ENCODE results near the gene HMGB1. TPM values are rescaled to one million over a fixed set of nuclear protein-coding genes. Genes with fewer than 3 reads are reported as not detected.

HMGB1 gene
- total RNA-seq, 1 donor from 2014 or later = 476 TPM

DNA sequence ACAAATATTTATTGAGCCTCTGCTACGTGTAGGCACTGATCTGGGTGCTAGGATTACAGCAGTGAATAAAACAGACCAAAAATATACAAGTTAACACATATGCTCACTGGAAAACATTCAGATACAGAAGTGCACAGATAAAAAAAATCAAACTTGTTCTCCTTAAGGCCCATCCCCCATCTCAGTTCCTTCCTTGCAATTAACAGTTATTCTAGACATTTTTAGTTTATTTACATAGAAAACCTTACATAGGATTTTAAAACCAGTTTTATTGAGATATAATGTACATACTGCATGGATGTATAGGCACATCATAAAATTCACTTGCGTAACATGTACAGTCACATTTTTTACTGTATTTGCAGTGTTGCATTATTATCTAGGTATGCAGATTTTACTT, 36.5 kb upstream of the HMGB1 start:
- H3K4me3 Mint-ChIP-seq = no peak overlapping the region
- H3K9me3 Mint-ChIP-seq = no peaks in the 10 kb centered on the region
- no peaks in the 10 kb centered on the region for H3K27me3 Mint-ChIP-seq (ENCODE audit: low read depth)
- H3K27ac Mint-ChIP-seq = no peak overlapping the region
- no peak for DNase-seq (ENCODE audit: low spot score in 2 of 2, unreplicated experiment in 2 of 2)
- TF ChIP-seq, protein P1, sequence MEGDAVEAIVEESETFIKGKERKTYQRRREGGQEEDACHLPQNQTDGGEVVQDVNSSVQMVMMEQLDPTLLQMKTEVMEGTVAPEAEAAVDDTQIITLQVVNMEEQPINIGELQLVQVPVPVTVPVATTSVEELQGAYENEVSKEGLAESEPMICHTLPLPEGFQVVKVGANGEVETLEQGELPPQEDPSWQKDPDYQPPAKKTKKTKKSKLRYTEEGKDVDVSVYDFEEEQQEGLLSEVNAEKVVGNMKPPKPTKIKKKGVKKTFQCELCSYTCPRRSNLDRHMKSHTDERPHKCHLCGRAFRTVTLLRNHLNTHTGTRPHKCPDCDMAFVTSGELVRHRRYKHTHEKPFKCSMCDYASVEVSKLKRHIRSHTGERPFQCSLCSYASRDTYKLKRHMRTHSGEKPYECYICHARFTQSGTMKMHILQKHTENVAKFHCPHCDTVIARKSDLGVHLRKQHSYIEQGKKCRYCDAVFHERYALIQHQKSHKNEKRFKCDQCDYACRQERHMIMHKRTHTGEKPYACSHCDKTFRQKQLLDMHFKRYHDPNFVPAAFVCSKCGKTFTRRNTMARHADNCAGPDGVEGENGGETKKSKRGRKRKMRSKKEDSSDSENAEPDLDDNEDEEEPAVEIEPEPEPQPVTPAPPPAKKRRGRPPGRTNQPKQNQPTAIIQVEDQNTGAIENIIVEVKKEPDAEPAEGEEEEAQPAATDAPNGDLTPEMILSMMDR (IDR thresholded peaks at IDR 0.05; ENCODE audit: unreplicated experiment) = no peak
- H3K36me3 Mint-ChIP-seq = no peaks in the 10 kb centered on the region
- peaks cover 9% of the 10 kb centered on the region for H3K4me1 Mint-ChIP-seq

DNA sequence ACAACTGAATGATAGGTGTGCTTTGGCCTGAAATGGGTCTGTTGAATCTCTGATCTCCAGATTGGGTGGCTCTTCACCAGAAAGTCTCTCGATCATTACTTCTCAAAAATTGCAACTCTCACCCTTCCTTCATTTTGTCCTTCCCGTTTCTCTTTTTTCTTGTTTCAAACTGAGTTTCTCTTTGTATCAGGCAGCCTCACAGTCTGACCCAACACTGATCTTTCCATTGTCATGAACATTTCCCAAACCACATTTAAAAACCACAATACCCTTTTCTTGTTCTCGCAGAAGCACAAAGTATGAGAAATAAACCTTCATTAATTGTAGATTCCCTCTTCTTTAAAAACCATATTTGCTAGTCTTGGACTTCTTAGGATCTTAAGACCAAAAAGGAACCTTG, 33.6 kb upstream of the HMGB1 start:
- no peak for DNase-seq (ENCODE audit: low spot score in 2 of 2, unreplicated experiment in 2 of 2)
- no peak overlapping the region for H3K27ac Mint-ChIP-seq
- H3K27me3 Mint-ChIP-seq (ENCODE audit: low read depth) = no peaks in the 10 kb centered on the region
- TF ChIP-seq, protein P1 (IDR thresholded peaks at IDR 0.05; ENCODE audit: unreplicated experiment) = no peak
- peaks cover 5% of the 10 kb centered on the region for H3K4me1 Mint-ChIP-seq
- H3K9me3 Mint-ChIP-seq = no peaks in the 10 kb centered on the region
- H3K4me3 Mint-ChIP-seq = no peak overlapping the region
- no peaks in the 10 kb centered on the region for H3K36me3 Mint-ChIP-seq

DNA sequence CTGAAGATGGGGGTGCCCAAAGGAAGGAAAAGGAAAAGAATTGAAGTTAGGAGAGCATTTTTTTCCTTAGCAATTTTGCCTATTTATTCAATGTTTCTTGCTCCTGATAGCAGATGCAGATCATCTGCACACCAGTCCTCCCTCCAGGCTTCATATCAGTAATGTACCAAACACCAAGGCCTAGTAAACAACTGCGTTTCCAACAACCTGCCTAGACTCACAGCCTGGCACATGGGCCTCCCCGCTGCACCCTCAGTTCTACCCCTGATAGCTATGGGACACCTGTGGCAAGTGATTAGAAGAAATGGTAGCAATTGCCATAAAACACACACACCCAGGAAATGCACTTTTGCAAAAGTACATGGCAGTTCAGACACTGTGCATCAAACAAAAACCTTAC, 30.4 kb upstream of the HMGB1 start:
- H3K4me1 Mint-ChIP-seq = no peaks in the 10 kb centered on the region
- H3K27me3 Mint-ChIP-seq (ENCODE audit: low read depth) = no peaks in the 10 kb centered on the region
- TF ChIP-seq, protein P1 (IDR thresholded peaks at IDR 0.05; ENCODE audit: unreplicated experiment) = no peak
- H3K27ac Mint-ChIP-seq = no peak overlapping the region
- H3K9me3 Mint-ChIP-seq = no peaks in the 10 kb centered on the region
- no peak overlapping the region for H3K4me3 Mint-ChIP-seq
- no peak for DNase-seq (ENCODE audit: low spot score in 2 of 2, unreplicated experiment in 2 of 2)
- H3K36me3 Mint-ChIP-seq = no peaks in the 10 kb centered on the region

DNA sequence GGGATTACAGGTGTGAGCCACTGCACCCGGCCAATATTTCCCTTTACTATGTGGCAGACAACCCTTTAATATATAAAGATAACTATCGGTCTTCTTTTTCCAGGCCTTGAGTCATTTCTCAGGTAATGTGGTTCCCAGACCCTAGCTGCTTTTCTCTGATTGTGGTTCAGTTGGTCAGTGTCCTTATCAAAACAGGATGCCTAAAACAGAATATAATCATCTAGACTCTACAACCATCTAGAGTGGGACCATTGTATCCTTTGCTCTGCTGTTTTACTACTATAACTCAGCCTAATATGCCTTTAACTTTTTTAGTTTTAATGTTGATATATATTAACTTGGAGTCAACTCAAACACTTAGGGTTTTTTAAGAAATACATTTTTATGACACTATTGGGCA, 30.0 kb upstream of the HMGB1 start:
- Mint-ChIP-seq H3K36me3 (peaks cover under 1% of the 10 kb centered on the region), H3K4me3 (no peak overlapping the region), H3K27ac (no peak overlapping the region), H3K27me3 (ENCODE audit: low read depth) (no peaks in the 10 kb centered on the region), H3K9me3 (no peaks in the 10 kb centered on the region), H3K4me1 (no peaks in the 10 kb centered on the region)
- no peak for DNase-seq (ENCODE audit: low spot score in 2 of 2, unreplicated experiment in 2 of 2)
- TF ChIP-seq, protein P1 (IDR thresholded peaks at IDR 0.05; ENCODE audit: unreplicated experiment) = no peak

DNA sequence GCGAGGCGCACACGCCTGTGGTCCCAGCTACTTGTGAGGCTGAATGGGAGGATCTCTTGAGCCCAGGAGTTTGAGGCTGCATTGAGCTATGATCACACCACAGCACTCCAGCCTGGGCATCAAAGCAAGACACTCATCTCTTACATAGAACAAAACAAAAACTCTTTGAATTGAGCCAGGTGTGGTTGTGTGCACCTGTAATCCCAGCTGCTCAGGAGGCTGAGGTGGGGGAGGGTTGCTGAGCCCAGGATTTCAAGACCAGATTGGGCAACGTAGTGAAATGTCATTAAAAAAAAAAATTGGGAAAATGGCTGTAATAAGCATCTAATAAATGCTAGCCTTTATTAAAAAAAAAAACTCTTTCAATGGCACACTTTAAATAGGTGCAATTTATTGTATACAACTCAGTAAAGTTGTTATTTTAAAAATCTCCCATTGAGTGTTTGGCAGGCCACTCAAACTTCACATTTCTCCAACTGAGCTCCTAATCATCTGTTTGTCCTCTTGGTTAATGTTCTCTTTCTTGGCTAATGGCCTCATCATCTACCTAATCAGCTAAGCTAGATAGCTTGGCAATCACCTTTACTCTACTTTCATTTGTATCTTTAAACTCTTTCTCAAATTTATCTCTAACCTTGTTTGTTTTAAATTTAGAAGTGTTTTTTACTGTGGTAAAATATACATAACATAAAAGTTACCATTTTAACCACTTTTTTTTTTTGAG, 28.1 kb upstream of the HMGB1 start:
- no peaks in the 10 kb centered on the region for H3K9me3 Mint-ChIP-seq
- H3K27me3 Mint-ChIP-seq (ENCODE audit: low read depth) = no peaks in the 10 kb centered on the region
- no peak overlapping the region for H3K4me3 Mint-ChIP-seq
- peaks cover 2% of the 10 kb centered on the region for H3K36me3 Mint-ChIP-seq
- TF ChIP-seq, protein P1 (IDR thresholded peaks at IDR 0.05; ENCODE audit: unreplicated experiment) = no peak
- DNase-seq (ENCODE audit: low spot score in 2 of 2, unreplicated experiment in 2 of 2) = no peak
- H3K4me1 Mint-ChIP-seq = no peaks in the 10 kb centered on the region
- H3K27ac Mint-ChIP-seq = no peak overlapping the region
